ENCODE results near the gene ZC3H12A.

ZC3H12A gene

DNA sequence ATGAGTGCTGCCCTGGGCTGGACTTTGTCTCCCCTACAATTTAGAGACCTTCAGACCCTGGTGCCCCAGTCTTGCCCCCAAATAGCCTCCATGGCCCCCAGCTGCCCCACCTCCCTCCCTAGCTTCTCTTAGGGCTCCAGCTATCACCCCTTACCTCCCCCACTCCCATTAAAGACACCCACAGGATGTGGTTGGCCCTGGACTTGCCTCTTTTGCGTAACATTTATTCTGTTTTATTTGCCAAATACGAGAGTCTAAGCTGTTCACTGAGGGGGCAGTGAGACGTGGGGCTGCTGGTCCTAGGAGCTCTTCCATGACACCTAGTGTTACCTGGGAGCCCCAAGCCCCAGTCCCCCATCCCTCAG is 4.5 kb downstream of the ZC3H12A start:
- DNase-seq (ENCODE audit: low read depth in 2 of 2): no peak

GRCh38 chr1:37479255-37480124 is 5.1 kb downstream of the ZC3H12A start:
- DNase-seq (ENCODE audit: low read depth in 2 of 2): peak; percentile 84 to 92

DNA sequence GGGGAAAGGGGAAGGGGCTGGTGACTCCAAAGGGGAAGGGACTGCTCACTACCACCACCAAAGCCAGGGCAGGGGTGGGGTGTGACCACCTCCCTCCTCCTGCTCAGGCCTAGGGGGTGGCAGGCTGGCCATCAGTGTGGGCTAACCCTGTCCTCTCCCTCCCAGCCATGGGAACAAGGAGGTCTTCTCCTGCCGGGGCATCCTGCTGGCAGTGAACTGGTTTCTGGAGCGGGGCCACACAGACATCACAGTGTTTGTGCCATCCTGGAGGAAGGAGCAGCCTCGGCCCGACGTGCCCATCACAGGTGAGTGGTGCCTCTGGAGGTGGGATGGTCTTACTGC is 5.7 kb downstream of the ZC3H12A start:
- DNase-seq (ENCODE audit: low read depth in 2 of 2): no peak

DNA sequence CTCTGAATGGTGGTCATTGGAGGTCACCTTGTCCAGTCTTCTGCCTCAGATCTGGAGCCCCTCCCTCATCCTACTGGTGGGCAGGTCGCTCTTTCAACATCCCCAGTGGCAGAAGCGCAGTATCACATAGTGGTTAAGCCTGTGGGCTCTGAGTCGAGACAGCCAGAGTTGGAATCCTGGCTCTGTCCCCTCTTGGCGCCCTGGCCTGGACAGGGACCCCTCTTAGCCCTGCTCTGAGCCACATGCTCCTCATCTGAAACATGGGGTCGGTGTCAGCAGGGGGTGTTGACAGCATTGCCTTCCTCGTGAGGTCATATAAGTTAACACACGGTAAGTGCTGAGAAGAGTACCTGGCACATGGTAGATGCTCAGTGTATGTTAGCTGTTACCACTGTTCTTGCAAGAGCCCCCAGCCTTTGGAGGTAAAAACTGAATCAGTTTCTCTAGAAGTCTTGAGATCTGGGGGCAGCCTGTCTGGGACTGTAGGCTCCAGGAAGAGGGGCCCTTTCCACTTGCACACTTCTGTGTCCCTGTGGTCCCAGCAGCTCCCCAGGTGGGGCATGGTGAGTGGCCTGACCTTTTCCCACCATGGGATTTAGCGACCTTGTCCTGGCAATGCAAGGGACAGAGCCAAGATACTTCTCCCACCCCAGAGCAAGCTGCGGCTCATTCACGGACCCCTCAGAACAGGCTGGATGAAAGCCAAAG is 6.4 kb downstream of the ZC3H12A start:
- DNase-seq (ENCODE audit: low read depth in 2 of 2): no peak

DNA sequence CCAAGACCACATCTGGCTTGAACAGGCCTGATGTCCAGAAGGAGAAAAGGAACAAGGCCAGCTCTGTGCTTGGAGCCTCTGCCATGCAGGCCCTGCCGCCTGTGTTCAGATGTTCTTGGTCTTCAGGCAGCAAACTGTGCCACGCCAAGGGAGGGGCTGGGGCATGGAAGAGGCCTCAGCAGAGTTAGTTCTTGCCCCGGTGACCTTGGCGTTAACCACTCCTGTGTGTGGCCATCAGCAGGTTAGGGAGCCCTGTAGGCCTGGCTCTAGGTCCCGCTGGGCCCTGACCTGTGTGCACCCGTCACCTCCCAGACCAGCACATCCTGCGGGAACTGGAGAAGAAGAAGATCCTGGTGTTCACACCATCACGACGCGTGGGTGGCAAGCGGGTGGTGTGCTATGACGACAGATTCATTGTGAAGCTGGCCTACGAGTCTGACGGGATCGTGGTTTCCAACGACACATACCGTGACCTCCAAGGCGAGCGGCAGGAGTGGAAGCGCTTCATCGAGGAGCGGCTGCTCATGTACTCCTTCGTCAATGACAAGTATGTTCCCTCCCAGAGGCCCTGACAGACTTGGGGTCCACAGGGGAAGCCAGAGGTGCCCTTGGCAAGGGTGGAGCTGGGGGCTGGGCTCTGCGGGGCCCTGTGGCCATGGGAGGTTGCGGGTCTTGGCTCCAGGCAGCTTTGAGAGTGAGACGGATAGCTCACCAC is 7.1 kb downstream of the ZC3H12A start:
- DNase-seq (ENCODE audit: low read depth in 2 of 2): no peak

- no peak for DNase-seq (ENCODE audit: low read depth in 2 of 2)
Observed at GRCh38 chr1:37482004-37482785, 7.8 kb downstream of the ZC3H12A start.

GRCh38 chr1:37482796-37483744 is 8.7 kb downstream of the ZC3H12A start:
- DNase-seq (ENCODE audit: low read depth in 2 of 2): no peak

- DNase-seq (ENCODE audit: low read depth in 2 of 2): no peak
Observed at GRCh38 chr1:37483785-37484184, 9.4 kb downstream of the ZC3H12A start.

GRCh38 chr1:37484325-37485051 is 10.1 kb downstream of the ZC3H12A start:
- no peak for DNase-seq (ENCODE audit: low read depth in 2 of 2)

- no peak for DNase-seq (ENCODE audit: low read depth in 2 of 2)
Observed at GRCh38 chr1:37485902-37486679, 11.7 kb downstream of the ZC3H12A start.

DNA sequence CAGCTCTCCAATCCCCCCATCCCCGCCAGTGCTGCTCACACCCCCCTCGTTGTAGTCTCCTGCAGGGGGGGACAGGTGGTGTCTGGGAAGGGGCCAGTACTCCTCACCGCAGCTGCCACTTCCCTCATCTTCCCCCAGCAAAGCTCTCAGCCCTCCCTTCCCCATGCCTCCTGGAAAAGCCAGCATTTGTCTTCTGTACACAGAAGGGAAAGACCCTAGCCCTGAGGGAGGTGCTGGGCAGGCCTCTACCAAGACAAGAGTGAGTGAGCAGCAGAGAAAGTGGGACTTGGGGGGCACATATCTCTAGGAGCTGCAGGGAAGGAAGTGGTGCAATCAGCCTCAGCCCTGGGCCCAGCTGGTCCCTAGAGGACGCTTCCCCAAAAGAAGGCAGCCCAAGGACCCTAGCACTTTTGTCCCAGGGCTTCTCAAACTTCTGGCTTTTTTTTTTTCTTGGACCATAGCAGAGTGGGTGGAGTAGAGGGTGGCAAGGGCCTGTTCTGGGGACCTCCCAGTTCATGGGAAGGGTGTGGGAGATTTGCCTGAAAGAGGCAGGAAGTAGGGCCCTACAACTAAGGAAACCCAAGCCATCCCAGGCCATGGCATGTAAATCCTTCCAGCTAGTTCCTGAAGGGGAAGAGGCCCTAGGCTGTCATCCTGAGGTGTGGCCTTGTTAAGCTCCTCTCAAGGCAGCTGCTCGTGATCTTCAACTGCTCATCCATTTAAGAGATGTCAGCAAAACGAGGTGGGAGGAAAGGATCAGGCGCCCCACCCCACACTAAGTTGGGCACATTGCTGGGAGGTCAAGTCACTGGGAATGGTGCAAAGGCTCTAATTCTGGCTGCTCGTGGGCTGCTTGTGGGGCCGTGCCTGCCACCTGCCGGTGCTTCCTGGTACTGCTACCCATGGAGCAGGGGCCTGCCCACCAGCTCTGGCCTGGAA is 12.6 kb downstream of the ZC3H12A start:
- DNase-seq (ENCODE audit: low read depth in 2 of 2): peak in 1 of 2 donors; percentile 84

DNA sequence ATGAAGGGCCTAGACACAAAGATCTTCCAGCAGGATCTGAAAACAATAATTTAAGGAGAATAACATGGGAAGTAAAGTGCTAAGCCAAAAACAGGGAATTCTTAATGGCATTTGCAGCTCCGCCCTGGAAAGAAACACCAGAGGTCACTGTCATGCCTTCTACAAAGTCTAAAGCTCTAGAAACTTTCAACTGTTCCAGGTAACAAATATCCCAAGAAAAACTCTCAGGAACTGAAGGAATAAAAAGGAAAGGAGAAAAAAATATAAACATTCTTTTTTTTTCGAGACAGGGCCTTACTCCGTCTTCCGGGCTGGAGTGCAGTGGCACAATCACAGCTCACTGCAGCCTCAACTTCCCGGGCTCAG is 13.2 kb downstream of the ZC3H12A start:
- no peak for DNase-seq (ENCODE audit: low read depth in 2 of 2)

- no peak for DNase-seq (ENCODE audit: low read depth in 2 of 2)
Observed at GRCh38 chr1:37493336-37494098, 19.1 kb downstream of the ZC3H12A start.

- no peak for DNase-seq (ENCODE audit: low read depth in 2 of 2)
Observed at GRCh38 chr1:37495875-37496274, 21.5 kb downstream of the ZC3H12A start.

- no peak for DNase-seq (ENCODE audit: low read depth in 2 of 2)
Observed at GRCh38 chr1:37497832-37498231, 23.5 kb downstream of the ZC3H12A start.

GRCh38 chr1:37498872-37499617 is 24.7 kb downstream of the ZC3H12A start:
- no peak for DNase-seq (ENCODE audit: low read depth in 2 of 2)

DNA sequence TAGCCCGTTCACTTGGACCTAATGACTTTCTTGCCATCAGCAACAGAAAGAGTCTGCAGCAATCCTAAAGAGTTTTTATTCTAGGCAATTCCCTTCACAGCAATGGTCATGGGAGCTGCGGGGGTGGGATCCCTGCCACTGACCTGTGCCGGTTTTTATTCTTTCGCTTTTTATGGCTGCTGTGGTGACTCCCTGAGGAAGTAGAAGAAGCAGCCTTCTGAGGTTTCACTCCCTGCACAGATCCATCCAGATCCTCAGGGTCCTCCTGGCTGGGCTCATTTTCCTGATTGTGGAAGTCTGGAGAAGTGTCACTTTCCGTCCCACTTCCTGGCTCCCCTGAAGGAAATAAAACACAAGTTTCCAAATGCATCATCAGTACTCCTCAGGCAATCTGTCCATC is 27.3 kb downstream of the ZC3H12A start:
- no peak for DNase-seq (ENCODE audit: low read depth in 2 of 2)
